ENCODE measurements around the gene ODC1. TPM values are rescaled to one million over a fixed set of nuclear protein-coding genes. Genes with fewer than 3 reads are reported as not detected.

Gene ODC1
- total RNA-seq, 6 donors from 2014 or later, result 3.1 to 223 (median 46.0) TPM

DNA sequence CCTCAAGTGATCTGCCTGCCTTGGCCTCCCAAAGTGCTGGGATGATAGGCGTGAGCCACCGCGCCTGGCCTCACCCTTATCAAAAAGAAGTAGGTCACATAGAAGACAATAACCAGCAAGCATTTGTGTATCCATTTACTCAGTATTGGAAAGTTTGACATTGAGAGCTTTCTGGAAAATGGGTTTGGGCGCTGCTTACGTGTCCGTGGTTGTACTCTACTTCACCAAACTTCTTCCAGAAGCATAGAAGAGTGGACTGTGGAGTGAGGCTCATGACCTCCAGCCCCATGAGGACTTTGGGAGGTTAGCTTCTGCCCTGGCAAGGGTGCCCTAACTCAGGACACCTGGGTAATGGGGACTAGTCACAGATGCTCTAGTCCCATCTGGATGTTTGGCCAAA is 3.7 kb upstream of the ODC1 start:
- no peak for TF ChIP-seq POLR2A (IDR thresholded peaks at IDR 0.05)
- TF ChIP-seq POLR2AphosphoS5 (IDR thresholded peaks at IDR 0.05), result no peak
- no peak for TF ChIP-seq EP300 (IDR thresholded peaks at IDR 0.05)
- TF ChIP-seq, protein P1, sequence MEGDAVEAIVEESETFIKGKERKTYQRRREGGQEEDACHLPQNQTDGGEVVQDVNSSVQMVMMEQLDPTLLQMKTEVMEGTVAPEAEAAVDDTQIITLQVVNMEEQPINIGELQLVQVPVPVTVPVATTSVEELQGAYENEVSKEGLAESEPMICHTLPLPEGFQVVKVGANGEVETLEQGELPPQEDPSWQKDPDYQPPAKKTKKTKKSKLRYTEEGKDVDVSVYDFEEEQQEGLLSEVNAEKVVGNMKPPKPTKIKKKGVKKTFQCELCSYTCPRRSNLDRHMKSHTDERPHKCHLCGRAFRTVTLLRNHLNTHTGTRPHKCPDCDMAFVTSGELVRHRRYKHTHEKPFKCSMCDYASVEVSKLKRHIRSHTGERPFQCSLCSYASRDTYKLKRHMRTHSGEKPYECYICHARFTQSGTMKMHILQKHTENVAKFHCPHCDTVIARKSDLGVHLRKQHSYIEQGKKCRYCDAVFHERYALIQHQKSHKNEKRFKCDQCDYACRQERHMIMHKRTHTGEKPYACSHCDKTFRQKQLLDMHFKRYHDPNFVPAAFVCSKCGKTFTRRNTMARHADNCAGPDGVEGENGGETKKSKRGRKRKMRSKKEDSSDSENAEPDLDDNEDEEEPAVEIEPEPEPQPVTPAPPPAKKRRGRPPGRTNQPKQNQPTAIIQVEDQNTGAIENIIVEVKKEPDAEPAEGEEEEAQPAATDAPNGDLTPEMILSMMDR (IDR thresholded peaks at IDR 0.05), result no peak
- no peaks in the 10 kb centered on the region for H3K27me3 ChIP-seq
- peaks cover 21 to 30% (median 26%) of the 10 kb centered on the region in 4 donors for H3K4me1 ChIP-seq
- ATAC-seq (ENCODE audit: low FRiP score in 2 of 2) (no peak), DNase-seq (no peak)
- H3K36me3 ChIP-seq, result no peaks in the 10 kb centered on the region
- 94% methylated on average over 6 of the region's 6 CpGs for WGBS, 2 donors
- H3K27ac ChIP-seq, result peak overlapping the region in 2 of 4 donors; percentile 8 to 54
- H3K9me3 ChIP-seq, result no peaks in the 10 kb centered on the region
- no peak overlapping the region for H3K4me3 ChIP-seq

DNA sequence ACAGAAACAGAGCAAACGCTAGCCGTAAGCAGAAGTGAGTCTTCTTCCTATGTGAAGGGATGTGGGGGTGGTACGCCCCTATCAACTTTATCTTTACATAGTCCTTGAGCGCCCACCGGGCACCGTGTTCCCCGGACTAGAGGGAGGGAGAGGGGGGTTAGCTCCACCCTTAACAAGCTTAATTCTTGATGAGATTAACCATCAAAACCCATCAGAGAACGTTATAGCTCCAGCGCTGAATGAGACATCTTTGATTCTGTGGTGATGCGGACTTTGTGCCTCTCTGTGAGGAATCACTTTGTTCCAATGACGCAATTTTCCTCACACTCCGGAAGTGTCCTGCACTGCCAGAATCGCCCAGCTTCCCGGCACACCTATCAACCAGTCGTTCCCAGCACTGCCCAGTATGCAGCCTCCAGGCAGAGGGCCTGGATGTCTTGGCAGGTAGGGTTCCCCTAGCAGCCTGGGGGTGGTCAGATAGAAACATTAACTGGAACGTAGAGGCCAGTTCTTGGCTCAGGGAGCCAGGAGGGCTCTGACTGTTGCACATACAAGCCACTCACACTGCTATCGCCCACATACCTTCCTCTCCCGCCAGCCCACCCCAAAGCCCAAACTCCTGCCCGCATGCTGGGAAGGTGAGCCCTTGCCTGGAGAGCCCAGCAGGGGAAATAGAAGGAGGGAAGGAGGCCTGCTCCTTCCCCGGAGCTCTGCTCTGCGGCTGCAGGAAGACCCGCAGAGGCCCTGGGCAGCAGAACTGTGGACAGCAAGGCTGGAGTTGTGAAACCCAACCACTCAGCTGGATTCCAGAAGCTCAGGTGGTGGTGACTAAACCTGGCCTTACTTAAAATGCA is 1.9 kb upstream of the ODC1 start:
- WGBS, 2 donors, result 73 to 74% methylated on average over 17 to 22 of the region's 22 CpGs
- ATAC-seq (ENCODE audit: low FRiP score in 2 of 2) (no peak), DNase-seq (peak in 1 of 2 donors; percentile 70)
- H3K4me1 ChIP-seq, result peaks cover 32 to 39% (median 38%) of the 10 kb centered on the region in 4 donors
- H3K4me3 ChIP-seq, result peak overlapping the region in 1 of 4 donors; percentile 67
- peaks cover 0 to under 1% (median 0%) of the 10 kb centered on the region in 4 donors for H3K36me3 ChIP-seq
- no peaks in the 10 kb centered on the region for H3K27me3 ChIP-seq
- peak overlapping the region in 2 of 4 donors; percentile 46 to 58 for H3K27ac ChIP-seq
- TF ChIP-seq, protein P1 (IDR thresholded peaks at IDR 0.05), result no peak
- TF ChIP-seq POLR2AphosphoS5 (IDR thresholded peaks at IDR 0.05), result peak; percentile 9 to 43
- TF ChIP-seq EP300 (IDR thresholded peaks at IDR 0.05), result peak in 1 of 4 donors; percentile 24
- no peaks in the 10 kb centered on the region for H3K9me3 ChIP-seq

DNA sequence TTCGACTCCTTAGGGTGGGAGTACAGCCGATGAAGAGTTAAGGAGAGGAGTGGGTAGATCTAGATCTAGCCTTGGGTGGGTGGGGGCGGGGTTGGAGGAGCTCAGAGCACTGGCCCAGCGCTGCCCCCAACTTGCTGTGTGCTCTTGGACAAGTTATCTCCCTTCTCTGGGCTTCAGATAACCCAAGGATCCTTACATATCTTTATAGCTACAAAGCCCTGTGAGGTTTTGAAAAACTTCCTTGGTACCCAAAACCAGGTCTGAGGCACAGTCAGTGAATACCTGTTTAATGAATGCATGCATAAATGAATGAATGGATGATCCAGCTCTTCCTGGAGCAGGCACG is 1.3 kb upstream of the ODC1 start:
- Histone ChIP-seq H3K9me3 (no peaks in the 10 kb centered on the region), H3K36me3 (peaks cover 0 to 6% (median under 1%) of the 10 kb centered on the region in 4 donors), H3K4me1 (peaks cover 32 to 39% (median 38%) of the 10 kb centered on the region in 4 donors), H3K4me3 (peak overlapping the region in 3 of 4 donors; percentile 67 to 75 (median 75)), H3K27ac (no peak overlapping the region), H3K27me3 (no peaks in the 10 kb centered on the region)
- no peak for TF ChIP-seq POLR2AphosphoS5 (IDR thresholded peaks at IDR 0.05)
- TF ChIP-seq POLR2A (IDR thresholded peaks at IDR 0.05), result no peak
- 50 to 70% methylated on average over 5 of the region's 5 CpGs for WGBS, 2 donors
- DNase-seq (no peak), ATAC-seq (ENCODE audit: low FRiP score in 2 of 2) (no peak)

DNA sequence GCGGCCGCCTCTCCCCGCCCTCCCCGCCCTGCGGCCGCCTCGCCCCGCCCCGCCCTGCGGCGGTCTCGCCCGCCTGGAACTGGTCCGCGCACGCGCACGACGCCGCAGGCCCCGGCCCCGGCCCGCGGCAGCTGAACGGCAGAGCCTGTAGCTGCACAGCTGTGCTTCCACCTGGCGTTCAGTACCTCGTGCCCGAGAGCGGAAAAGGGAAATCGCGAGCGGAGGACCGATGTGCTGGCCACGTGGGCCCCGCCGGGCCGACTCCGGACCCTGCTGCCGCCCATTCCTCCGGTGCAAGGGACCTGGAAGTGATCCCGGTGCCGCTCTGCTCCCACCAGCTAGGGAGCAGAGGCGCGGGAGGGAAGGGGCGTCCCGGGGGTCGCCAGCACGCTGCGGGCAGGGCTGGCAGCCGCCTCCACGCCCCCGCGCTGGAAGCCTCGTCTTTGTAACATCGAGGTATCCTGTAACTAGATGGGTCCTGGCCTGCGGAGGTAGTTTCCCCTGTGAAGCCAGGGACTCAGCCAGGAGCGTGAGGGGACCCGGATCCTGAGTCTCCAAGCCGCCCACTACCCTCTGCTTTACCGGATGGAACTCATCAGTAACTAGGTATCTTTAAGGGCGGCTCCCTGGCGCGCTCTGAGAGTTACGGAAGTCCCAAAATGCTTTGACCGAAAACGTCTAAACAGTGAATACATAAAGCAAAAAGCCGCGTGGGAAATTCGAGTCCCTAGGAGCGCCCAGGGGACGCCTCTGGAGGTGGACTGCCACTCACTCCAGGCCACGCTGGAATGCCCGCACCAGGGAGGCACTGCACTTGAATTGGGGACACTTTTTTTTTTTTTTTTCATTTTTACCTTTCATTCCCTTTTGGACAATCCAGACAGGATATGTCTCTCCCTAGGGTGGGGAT is 704 bp upstream of the ODC1 start:
- no peaks in the 10 kb centered on the region for H3K9me3 ChIP-seq
- peak overlapping the region; percentile 86 to 93 (median 92) for H3K27ac ChIP-seq
- peaks cover 0 to 13% (median 5%) of the 10 kb centered on the region in 4 donors for H3K36me3 ChIP-seq
- peak; percentile 15 to 85 for ATAC-seq (ENCODE audit: low FRiP score in 2 of 2)
- H3K4me1 ChIP-seq, result peaks cover 32 to 39% (median 38%) of the 10 kb centered on the region in 4 donors
- TF ChIP-seq POLR2A (IDR thresholded peaks at IDR 0.05), result peak in 3 of 4 donors; percentile 18 to 81 (median 37)
- peak; percentile 76 to 86 for TF ChIP-seq POLR2AphosphoS5 (IDR thresholded peaks at IDR 0.05)
- TF ChIP-seq, protein P1 (IDR thresholded peaks at IDR 0.05), result peak in 3 of 6 experiments; percentile 6 to 47 (median 36)
- no peak for TF ChIP-seq EP300 (IDR thresholded peaks at IDR 0.05)
- no peaks in the 10 kb centered on the region for H3K27me3 ChIP-seq
- H3K4me3 ChIP-seq, result peak overlapping the region; percentile 67 to 87 (median 75)
- DNase-seq, result peak; percentile 92 to 99
- 0 to 4% methylated on average over 15 to 48 of the region's 73 CpGs for WGBS, 2 donors

Measured in upper lobe of left lung (tissue), 6 donors.